BJ (cell line): Measurements from ENCODE around the gene PID1. TPM values are rescaled to one million over a fixed set of nuclear protein-coding genes. Genes with fewer than 3 reads are reported as not detected.

Source experiments
- CTCF ChIA-PET: fragments of 350-600 bp; formaldehyde crosslinking; extraction: SDS; loops from one replicate; lab custom pipeline; 2021; ENCODE audit warnings: antibody characterized with exemption, inconsistent platforms; lab: Yijun Ruan, JAX
- POLR2A ChIA-PET: fragments of 300-600 bp; sonication (Branson Sonifier 250); formaldehyde crosslinking; extraction: SDS; loops from one replicate; lab custom pipeline; 2021; ENCODE audit warnings: antibody characterized with exemption; lab: Charles Lee
- DNase-seq: peaks from one replicate; pipeline ENCODE4 v3.0.0-alpha.2; 2011; ENCODE audit warnings: low read depth
- H3K27me3 ChIP-seq: 2 replicates; pipeline ENCODE4 v1.6.0; 2011; ENCODE audit warnings: low read length; ENCODE audit not compliant: control insufficient read depth, insufficient read depth
- H3K36me3 ChIP-seq: 2 replicates; pipeline ENCODE4 v1.5.1; 2011; ENCODE audit warnings: low read length; ENCODE audit not compliant: control insufficient read depth, insufficient read depth
- H3K4me3 ChIP-seq: 2 replicates; pipeline ENCODE4 v1.5.1; 2011; ENCODE audit warnings: low read depth, mild to moderate bottlenecking, control low read depth, low read length
- CTCF ChIP-seq: IDR thresholded peaks from 2 replicates; pipeline ENCODE4 v1.5.1; 2011; ENCODE audit warnings: low read depth, mild to moderate bottlenecking, control low read depth, inconsistent platforms, low read length, moderate library complexity; ENCODE audit not compliant: insufficient read depth
- polyA plus RNA-seq: library from polyadenylated mRNA; depleted of rRNA; stranded (reverse); fragments of >200 nt; gene quantifications from 2 replicates; pipeline ENCODE4 v1.2.3, GENCODE V29; 2011

The PID1 gene
- polyA plus RNA-seq, 1 experiment: 8.8 TPM

- ChIA-PET CTCF (no interaction called here), POLR2A (no interaction called here)
- DNase-seq: no peak
- Histone ChIP-seq H3K4me3 (no peak overlapping the region), H3K36me3 (no peaks in the 10 kb centered on the region), H3K27me3 (no peaks in the 10 kb centered on the region)
- TF ChIP-seq CTCF: no peak
Measured at GRCh38 chr2:229054311-229054710, 216.8 kb downstream of the PID1 start.

GRCh38 chr2:229051798-229052197 is 219.3 kb downstream of the PID1 start:
- TF ChIP-seq CTCF: no peak
- no peak for DNase-seq
- Histone ChIP-seq H3K4me3 (no peak overlapping the region), H3K36me3 (no peaks in the 10 kb centered on the region), H3K27me3 (no peaks in the 10 kb centered on the region)
- POLR2A ChIA-PET: no interaction called here
- CTCF ChIA-PET: no interaction called here

GRCh38 chr2:229050133-229050532 is 221.0 kb downstream of the PID1 start:
- POLR2A ChIA-PET: no interaction called here
- Histone ChIP-seq H3K4me3 (no peak overlapping the region), H3K36me3 (no peaks in the 10 kb centered on the region), H3K27me3 (no peaks in the 10 kb centered on the region)
- TF ChIP-seq CTCF: no peak
- CTCF ChIA-PET: interaction anchor here (1.1 to 1.6 kb wide), 2 partner anchors 16 to 219 kb away, joined by 3 to 4 read pairs; no protein-coding TSS in a partner anchor
- no peak for DNase-seq

GRCh38 chr2:229048134-229048533 is 223.0 kb downstream of the PID1 start:
- DNase-seq: no peak
- CTCF ChIA-PET: no interaction called here
- POLR2A ChIA-PET: no interaction called here

GRCh38 chr2:229045671-229046070 is 225.4 kb downstream of the PID1 start:
- ChIA-PET CTCF (interaction anchor here (0.9 kb wide), 1 partner anchor 11 kb away, joined by 3 read pairs; no protein-coding TSS in a partner anchor), POLR2A (no interaction called here)
- H3K36me3 ChIP-seq: no peaks in the 10 kb centered on the region
- no peak for TF ChIP-seq CTCF
- no peak for DNase-seq
- H3K27me3 ChIP-seq: no peaks in the 10 kb centered on the region
- no peak overlapping the region for H3K4me3 ChIP-seq

More at GRCh38 chr2:229048134-229048533, 223.0 kb downstream of the PID1 start:
- TF ChIP-seq CTCF: no peak
- Histone ChIP-seq H3K4me3 (no peak overlapping the region), H3K27me3 (no peaks in the 10 kb centered on the region), H3K36me3 (no peaks in the 10 kb centered on the region)
